Measurements from ENCODE around the gene C15orf62.

- TF ChIP-seq CTCF (IDR thresholded peaks at IDR 0.05) (no peak), ZFX (IDR thresholded peaks at IDR 0.05; ENCODE audit: borderline replicate concordance) (no peak)
Measured at GRCh38 chr15:40803076-40803475, 33.3 kb downstream of the C15orf62 start.
